ENCODE measurements around the gene UIMC1. TPM values are rescaled to one million over a fixed set of nuclear protein-coding genes. Genes with fewer than 3 reads are reported as not detected.

The UIMC1 gene
- total RNA-seq, 1 donor from 2014 or later, result 67.7 TPM

- no peak for DNase-seq (ENCODE audit: low spot score)
- peaks cover 5% of the 10 kb centered on the region for H3K4me1 ChIP-seq
- H3K27me3 Mint-ChIP-seq (ENCODE audit: insufficient read depth, low read depth), result peaks cover 30% of the 10 kb centered on the region
These were observed 129.8 kb downstream of the UIMC1 start for GRCh38 chr5:176876506-176877431.

GRCh38 chr5:176875783-176876505, 130.6 kb downstream of the UIMC1 start:
- no peak for TF ChIP-seq CTCF (IDR thresholded peaks at IDR 0.05)
- no peak for TF ChIP-seq EZH2phosphoT487 (IDR thresholded peaks at IDR 0.05)
- no peak for TF ChIP-seq EZH2 (IDR thresholded peaks at IDR 0.05)
- peak overlapping the region; percentile 58 for H3K27ac Mint-ChIP-seq
- DNase-seq (ENCODE audit: low spot score), result no peak

More at GRCh38 chr5:176876506-176877431, 129.8 kb downstream of the UIMC1 start:
- TF ChIP-seq EZH2phosphoT487 (IDR thresholded peaks at IDR 0.05) (no peak), EZH2 (IDR thresholded peaks at IDR 0.05) (no peak)
- H3K79me2 ChIP-seq (ENCODE audit: low read depth), result no peaks in the 10 kb centered on the region
- Mint-ChIP-seq H3K27ac (no peak overlapping the region), H3K9me3 (no peaks in the 10 kb centered on the region), H3K36me3 (no peaks in the 10 kb centered on the region), H3K4me1 (peaks cover 24% of the 10 kb centered on the region), H3K4me3 (no peak overlapping the region)
- H3K4me3 ChIP-seq, result no peak overlapping the region
- no peak overlapping the region for H3K9ac ChIP-seq
- H3K9me3 ChIP-seq (ENCODE audit: low read depth), result no peaks in the 10 kb centered on the region
- no peaks in the 10 kb centered on the region for H3F3A ChIP-seq (ENCODE audit: low read depth)
- H3K36me3 ChIP-seq, result no peaks in the 10 kb centered on the region
- H3K27me3 ChIP-seq, result no peaks in the 10 kb centered on the region
- H3K4me2 ChIP-seq, result no peak overlapping the region
- no peak overlapping the region for H2AFZ ChIP-seq (replicated peaks)
- no peak overlapping the region for H3K27ac ChIP-seq
- no peaks in the 10 kb centered on the region for H4K20me1 ChIP-seq (ENCODE audit: low read depth)

GRCh38 chr5:176875014-176875550, 131.5 kb downstream of the UIMC1 start:
- Mint-ChIP-seq H3K27me3 (ENCODE audit: insufficient read depth, low read depth) (peaks cover 26% of the 10 kb centered on the region), H3K27ac (no peak overlapping the region), H3K4me3 (no peak overlapping the region), H3K36me3 (no peaks in the 10 kb centered on the region), H3K9me3 (no peaks in the 10 kb centered on the region), H3K4me1 (peaks cover 22% of the 10 kb centered on the region)
- Histone ChIP-seq H3K79me2 (ENCODE audit: low read depth) (no peaks in the 10 kb centered on the region), H3K9me3 (ENCODE audit: low read depth) (no peaks in the 10 kb centered on the region), H2AFZ (replicated peaks) (no peak overlapping the region), H3F3A (ENCODE audit: low read depth) (no peaks in the 10 kb centered on the region), H3K4me3 (no peak overlapping the region), H3K27ac (no peak overlapping the region), H3K4me2 (no peak overlapping the region), H3K4me1 (peaks cover 5% of the 10 kb centered on the region), H3K36me3 (no peaks in the 10 kb centered on the region), H3K9ac (no peak overlapping the region), H4K20me1 (ENCODE audit: low read depth) (no peaks in the 10 kb centered on the region), H3K27me3 (no peaks in the 10 kb centered on the region)
- no peak for TF ChIP-seq EZH2 (IDR thresholded peaks at IDR 0.05)
- TF ChIP-seq CTCF (IDR thresholded peaks at IDR 0.05), result no peak
- TF ChIP-seq EZH2phosphoT487 (IDR thresholded peaks at IDR 0.05), result no peak
- no peak for DNase-seq (ENCODE audit: low spot score)

More at GRCh38 chr5:176875783-176876505, 130.6 kb downstream of the UIMC1 start:
- H4K20me1 ChIP-seq (ENCODE audit: low read depth), result no peaks in the 10 kb centered on the region
- H3K27me3 Mint-ChIP-seq (ENCODE audit: insufficient read depth, low read depth), result peaks cover 26% of the 10 kb centered on the region
- no peak overlapping the region for H3K9ac ChIP-seq
- H3K79me2 ChIP-seq (ENCODE audit: low read depth), result no peaks in the 10 kb centered on the region
- no peaks in the 10 kb centered on the region for H3K27me3 ChIP-seq
- no peak overlapping the region for H3K4me3 Mint-ChIP-seq
- H3K4me1 Mint-ChIP-seq, result peaks cover 20% of the 10 kb centered on the region
- H3K36me3 Mint-ChIP-seq, result no peaks in the 10 kb centered on the region
- H3K36me3 ChIP-seq, result no peaks in the 10 kb centered on the region
- H2AFZ ChIP-seq (replicated peaks), result no peak overlapping the region
- H3K27ac ChIP-seq, result no peak overlapping the region
- H3K4me2 ChIP-seq, result no peak overlapping the region
- peaks cover 5% of the 10 kb centered on the region for H3K4me1 ChIP-seq
- H3K4me3 ChIP-seq, result no peak overlapping the region
- H3K9me3 Mint-ChIP-seq, result no peaks in the 10 kb centered on the region
- H3F3A ChIP-seq (ENCODE audit: low read depth), result no peaks in the 10 kb centered on the region
- no peaks in the 10 kb centered on the region for H3K9me3 ChIP-seq (ENCODE audit: low read depth)
